NCI-H2107 treated with DMSO at 0.1 percent for 48 hours (cell line): ENCODE measurements around the gene METTL14.

Experiments
- DNase-seq: peaks from one replicate; lab custom pipeline; 2025; ENCODE audit not compliant: unreplicated experiment; lab: John Stamatoyannopoulos, UW

Gene METTL14

DNA sequence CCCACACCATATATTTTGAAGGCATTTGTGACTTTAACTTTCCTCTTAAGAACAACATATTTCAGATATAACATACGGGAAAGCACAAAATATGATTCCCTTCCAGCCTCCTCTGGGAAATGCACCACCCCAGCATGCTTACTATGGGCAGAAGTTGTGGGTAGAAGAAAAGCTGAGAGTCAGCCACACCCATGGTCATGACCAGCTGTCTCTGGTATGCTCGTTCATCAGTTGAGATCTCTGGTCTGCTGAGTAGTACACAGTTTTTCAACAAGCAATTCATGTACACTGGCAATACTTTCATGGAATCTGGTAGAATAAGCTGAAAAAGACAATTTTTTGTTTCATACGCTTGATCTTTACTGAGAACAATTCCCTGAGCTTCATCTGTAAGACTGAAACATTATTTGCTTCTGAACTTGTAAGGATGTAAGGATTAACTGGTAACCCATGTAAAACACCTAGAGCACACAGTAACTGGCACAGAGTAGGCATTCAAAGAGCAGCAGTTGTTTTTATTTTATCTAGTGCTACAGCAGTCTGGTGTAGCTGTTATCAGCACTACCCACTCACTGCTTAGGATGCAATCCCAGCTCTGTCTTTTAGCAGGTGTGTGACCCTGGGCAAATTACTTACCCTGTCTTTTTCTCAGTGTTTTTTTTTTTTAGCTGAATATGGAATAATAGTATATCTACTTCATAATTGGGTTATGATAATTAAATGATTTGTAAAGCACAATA lies 47.6 kb downstream of the METTL14 start:
- DNase-seq, result no peak

DNA sequence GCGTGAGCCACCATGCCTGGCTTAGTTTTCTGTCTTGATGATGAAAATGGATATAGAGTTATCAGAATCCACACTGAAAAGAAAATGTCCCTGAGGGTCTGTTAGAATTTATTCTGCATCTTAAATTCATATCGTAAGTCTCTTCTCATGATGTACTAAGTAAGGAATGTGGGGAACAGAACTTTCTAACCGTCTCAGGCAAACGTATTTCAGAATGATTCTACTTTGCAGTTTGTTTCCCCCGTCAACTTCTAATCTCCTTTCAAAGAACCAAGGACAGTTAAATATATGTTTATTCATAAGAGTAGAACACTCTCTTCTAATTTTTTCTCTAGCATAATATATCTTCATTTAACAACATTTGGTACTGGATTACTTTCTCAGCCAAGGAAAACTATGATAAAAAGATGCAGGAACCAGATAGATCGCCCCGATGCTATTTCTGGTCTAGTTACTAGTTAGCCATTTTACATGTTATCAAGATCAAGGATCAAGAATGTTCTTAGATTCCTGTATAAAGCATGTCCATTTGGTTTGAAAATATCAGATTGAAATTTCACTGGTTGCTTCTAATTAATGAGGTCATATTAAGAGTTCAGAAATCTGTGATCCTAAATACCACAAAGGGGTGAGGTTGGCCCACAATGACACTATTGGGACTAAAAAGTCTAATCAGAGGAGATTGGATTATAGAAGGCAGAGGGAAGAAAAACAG lies 49.5 kb downstream of the METTL14 start:
- DNase-seq, result no peak

DNA sequence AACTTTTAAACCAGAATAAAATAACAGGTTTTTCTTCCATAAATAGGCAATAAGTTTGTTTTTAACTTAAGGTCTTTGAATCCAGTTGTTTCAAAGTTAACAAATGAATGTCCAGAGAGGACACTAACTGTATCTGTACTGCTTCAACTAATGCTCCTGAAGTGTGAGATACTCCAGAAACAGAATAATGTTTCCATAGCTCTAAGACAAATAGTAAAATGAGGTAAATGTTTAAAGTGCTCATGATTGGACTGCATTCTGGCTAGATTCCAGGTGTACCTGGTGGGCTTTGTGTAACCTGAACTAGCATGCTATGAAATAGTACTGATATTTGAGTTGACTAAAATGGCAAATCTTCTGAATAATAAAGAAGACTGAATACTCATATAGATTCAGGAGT lies 51.7 kb downstream of the METTL14 start:
- DNase-seq, result no peak

DNA sequence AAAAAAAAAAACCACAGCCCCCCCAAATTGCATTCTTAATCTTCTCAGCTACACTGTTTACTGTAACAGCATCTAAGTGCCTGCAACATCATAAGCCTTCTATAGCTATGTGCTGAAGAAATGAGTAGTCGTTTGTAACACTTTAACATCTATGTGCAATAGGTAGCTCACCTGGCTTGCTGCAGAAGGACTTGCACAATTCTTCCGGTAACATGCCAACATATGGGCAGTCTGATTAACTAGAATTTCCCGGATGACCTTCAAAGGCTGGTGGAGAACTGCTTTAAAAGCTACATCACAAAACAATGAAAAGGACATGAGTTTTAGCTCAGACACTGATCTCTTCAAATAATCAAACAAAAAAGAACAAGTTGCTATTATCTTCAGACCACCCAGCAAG lies 52.9 kb downstream of the METTL14 start:
- no peak for DNase-seq

DNA sequence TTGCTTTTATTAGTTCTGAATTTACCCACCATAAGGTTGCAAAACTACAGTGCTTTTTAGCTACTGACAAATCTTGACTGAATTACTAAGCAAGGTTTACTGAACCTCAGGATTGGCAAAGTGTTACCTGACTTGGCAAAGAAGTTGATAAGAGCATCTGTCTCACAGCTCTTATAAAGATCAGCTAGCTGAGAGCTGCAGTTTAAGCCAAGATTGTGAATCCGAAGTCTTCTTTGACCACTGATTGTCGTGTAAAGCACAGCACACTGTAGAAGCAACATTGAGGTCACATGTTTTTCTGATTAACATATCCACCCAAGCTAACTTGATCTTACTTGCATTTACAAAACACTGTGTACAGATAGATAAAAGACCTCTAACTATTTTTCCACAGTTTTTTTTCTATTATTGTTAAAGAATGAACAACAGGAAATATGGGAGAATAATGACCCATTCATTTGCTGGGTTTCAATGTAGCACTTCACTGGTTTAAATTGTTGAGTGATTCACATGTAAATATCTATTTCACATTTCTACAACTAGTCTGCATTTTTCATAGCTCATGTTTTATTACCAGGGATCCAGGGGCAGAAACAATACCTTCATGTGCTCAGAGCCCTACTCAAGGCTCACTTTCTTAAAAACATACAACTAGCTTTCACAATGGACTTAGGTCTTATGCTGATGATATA lies 54.0 kb downstream of the METTL14 start:
- DNase-seq, result no peak

DNA sequence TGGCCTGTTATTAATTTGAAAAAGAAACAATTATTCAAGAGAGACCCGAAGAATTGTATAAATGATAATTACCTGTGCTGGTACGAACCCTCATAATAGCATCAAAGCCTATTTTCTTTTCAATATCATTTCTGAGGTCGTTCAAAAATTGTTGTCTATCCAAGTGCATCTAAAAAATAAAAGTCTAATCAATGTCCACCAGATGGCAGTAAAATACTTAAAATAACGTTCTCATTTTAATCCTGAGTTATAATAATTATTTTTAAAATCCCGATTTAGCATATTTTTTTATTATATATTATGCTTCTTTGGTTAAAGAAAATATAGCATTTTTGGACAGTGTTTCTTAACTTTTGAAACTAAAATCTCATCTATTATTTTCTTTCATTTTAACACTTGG lies 55.7 kb downstream of the METTL14 start:
- DNase-seq, result no peak

DNA sequence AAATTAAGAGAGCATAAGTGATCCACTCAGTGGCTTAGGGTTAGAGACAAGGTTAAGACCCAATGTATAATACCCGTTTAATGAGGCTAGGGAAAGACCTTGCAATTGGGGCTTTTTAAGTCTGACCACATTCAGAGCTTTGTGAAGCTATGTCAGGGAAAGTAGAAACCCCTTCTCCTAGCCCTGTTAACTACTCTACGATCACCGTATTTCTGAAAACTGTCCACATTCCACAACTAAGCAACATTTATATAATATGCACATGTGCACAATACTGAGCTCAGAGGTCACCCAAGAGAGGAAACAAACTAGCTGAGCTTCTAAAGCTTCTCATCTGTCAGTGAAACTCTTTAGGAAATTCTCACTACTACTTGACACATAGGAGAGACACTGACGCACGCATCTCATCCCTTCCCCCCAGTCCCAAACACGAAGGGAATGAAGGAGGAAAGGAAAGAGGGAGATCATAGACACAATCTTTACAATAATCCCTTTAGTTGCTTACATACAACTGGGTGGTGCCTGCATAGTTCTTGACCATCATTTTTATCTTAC lies 56.2 kb downstream of the METTL14 start:
- DNase-seq, result no peak

DNA sequence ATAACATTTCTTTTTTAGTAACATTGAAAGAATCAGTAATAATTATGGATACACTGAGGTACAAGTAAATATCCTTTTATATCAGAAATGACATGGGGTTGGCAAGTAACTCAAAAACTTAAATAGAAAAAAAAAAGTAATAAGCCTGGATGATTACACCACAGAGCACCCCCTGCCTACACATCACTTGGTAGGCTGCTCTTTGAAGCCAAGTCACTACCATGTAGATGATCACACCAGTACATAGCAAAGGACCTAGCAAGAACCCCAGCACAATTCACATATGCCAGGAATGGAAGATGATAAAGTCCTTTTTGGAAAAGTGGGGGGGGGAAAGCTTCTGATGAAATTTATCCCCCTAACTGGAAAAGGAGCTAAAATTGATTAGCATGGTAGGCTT lies 56.9 kb downstream of the METTL14 start:
- DNase-seq, result no peak

DNA sequence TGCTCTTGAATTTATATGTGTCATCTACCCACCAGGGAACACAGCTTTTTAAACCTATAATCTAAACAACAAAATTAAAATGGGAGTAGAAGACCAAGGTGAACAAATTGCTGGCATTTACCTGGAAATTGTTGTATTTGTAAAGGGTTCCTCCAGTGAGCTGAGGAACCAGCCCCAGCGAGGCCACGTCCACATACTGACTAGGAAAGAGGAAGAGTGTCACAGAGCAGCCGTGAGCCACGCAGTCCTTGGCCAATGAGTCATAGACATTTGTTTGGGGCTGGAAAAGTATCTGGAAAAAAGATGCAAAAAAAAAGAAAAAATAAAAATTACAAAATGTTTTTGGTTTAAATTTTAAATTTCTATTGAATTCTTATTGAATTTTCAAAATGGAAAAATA lies 58.7 kb downstream of the METTL14 start:
- no peak for DNase-seq

DNA sequence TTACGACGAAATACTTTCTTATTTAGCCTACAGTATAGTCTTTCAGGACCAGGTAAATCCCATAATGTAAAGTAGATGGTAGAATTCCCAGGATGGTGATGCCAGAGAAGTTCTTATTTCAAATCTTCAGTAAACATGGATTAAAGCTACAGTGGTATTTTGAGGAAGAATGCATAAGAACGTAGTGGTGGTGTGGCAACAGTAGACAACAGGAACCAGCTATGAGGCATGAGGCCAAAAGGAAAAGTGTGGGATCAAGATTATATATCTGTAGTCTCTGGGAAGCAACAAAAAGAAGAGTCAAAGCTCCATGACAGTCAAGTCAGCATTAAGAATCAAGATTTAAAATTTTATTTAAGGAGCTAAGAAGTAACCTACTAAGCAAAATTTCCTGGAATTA lies 60.2 kb downstream of the METTL14 start:
- DNase-seq, result no peak

DNA sequence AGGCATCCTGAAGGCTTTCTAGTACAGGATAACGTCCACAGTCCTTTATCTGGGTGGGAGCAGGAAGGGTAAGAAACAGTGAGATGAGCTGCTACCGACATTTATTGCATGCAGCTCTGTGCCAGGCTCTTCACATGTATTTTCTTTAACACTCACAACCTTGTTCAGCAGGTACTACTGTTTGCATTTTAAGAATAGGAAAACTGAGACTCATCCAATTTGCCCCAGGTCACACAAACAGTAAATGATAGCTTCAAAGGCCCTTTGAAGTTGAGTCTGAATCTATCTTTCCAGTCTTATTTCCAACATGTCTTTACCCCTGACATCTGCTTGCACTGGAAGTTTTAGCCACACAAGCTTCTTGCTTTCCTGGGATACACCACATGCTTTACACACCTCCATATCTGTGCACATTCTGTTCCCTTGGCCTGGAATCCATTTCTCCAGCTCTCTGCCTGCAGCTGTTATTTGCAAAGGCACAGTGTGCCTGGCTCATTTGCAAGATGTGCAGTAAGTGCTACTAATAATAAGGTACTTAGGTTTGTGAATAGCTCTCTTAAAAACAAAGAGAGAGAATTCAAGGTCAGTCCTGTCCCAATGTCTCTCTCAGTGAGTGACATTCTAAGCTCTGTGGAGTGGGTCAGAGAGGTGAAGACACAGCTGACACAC lies 61.2 kb downstream of the METTL14 start:
- DNase-seq, result no peak

DNA sequence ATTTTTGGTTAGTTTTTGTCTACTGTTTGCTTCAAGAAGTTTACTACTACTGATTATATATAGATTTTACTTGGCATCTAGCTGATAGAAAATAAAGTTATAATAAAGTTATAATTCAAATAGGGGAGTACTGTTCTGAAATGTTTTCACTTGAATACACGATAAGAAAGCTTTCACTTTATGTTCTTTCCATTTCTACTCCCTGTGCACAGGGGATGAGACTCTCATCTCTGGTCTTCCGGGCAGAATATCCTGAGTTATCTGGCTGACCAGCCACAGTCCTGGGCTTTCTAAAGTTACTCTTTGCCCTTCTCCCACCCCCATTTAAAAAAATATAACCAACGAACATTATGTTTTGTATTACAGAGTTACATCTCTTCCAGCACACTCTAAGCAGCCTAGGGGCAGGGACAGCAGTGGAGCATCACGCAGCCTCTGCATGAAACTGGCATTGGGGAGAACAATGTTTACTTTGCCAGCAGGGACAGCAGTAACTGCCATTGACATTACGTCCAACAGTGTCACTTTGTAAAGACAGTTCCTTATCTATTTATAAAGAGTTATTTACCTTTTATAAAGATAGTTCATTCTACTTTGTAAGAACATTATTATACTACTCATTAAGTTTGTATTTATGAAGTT lies 64.3 kb downstream of the METTL14 start:
- DNase-seq, result no peak

DNA sequence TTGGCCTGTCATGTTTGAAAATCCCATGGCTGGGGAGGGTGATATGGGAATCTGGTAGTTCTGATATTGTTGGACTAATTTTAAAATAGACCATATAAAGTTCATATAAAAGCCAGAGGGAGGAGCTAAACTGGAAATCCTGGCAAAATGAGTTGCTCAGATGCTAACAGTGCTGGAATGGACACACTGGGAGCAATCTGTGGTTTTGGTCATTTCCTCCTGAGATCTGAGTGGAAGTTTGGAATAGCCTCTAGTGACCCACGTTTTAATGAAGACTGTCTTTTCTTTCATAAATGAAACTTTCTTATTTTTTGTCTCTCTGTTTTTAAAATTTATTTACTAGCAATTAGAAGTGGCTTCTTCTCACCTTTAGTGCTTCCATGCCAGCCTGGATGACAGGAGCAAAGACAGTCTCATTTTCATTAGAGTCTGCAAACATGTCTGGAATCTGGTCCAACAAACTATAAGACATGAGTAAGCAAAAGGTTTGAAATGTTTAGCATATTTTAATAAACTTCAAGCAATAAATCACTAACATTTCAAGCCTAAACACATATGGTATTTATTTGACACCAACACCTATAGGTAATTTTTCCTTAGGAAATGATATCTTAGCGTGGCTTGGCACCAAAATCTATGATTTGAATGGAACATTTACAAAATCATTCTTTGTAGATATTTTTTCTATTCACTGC lies 66.6 kb downstream of the METTL14 start:
- no peak for DNase-seq

DNA sequence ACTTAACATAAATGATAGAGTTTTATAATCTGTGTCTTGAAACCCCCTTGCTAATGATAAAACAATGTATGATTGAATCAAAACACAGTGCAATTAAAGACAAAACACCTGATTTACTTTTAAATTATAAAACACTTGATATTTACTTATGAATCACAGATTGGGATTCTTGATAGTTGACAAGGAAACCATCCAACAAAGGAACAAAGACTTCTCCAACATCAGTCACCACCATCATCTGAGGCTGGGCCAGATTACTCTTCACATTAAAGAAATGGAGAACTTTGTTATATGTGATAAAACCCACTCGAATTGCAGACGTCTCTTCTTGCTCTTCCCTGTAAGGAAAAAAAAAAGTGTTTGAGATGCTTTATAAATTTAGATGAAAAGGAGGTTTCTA lies 67.4 kb downstream of the METTL14 start:
- no peak for DNase-seq

DNA sequence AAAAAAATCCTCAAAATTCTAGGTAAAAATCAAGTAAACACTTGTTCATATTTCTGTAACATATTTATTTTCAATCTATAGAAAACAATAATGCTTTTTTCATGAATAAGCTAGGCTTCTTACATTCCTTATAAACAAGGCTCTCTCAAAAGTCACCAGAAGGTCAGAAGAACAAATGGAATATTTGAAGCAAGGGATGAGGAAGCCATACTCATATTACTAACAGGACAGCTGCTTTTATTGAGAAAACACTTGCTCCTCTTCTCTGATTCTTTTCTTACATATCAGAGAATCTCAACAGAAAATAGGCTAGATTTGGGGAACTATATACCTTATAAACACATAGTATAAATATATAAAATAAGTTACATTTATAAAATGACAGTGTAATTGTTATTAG lies 67.9 kb downstream of the METTL14 start:
- DNase-seq, result no peak

DNA sequence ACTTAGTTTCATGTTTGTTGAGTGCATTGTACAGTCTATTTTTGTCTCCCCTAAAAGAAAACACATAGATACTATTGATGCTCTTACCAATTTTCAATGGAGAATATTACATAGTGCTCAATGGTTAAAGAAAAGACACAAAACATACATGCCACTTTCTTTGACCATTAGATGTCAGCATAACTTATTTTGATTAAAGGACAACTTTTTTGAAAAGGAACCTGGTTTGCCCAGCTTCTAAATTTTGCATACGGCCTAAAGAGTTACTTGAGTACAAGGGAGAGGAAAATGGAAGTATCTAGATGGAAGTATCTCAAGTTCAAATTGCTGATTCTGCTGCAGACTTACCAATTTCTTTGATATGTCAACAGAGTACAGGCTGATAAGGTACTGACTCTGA lies 68.5 kb downstream of the METTL14 start:
- DNase-seq, result no peak

DNA sequence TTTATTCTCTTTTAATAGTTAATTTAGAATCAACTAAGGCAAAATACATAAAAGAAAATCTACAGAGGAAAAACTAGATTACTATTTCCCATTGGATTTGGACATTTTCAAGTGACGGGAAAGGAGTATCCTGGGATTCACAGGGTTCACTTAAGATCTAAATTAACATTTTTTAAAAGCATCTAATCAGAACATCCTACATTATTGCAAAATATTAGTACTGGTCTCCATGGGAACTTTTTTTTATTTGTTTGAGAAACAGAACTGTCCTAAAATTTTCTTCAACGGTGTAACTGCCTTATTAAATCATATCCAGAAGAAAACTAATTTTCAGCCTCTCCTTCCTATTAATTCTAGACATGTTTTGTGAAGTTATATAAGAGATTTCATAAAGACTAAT lies 69.7 kb downstream of the METTL14 start:
- DNase-seq, result no peak

DNA sequence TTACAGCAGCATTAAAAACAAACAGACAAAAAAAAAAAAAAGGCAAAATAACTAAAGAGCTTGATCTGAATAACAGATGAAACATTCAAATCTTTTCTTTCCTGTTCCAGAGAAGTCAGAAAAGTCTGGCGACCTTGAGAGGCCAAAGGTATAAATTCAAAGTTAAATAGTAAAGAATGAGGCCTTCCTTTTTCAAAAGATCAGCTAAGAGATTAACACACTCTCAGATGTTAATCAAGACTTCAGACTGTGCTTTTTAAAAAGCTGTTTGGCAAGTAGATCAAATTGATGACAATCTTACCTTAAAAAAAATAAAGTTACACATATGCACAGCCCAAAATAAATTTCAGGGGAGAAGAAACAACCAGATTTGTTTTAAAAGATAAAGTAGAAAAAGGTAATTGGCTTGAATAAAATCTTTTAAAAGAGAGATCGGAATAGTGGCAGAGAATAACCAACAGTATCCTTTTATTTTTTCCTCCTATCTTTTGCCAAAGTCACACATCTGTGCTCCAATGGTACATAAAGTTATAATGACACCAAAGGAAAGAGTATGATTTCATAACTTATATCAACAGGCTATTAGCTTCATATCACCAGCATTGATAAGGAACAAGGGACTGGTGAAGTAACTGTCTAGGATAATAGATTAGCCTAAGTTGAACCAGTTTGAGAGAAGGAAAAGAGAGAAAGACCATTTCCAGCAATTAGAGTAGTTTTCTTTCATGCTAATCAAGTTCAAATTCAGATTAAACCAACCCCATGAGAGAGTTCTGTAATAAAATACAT lies 70.4 kb downstream of the METTL14 start:
- DNase-seq, result no peak

DNA sequence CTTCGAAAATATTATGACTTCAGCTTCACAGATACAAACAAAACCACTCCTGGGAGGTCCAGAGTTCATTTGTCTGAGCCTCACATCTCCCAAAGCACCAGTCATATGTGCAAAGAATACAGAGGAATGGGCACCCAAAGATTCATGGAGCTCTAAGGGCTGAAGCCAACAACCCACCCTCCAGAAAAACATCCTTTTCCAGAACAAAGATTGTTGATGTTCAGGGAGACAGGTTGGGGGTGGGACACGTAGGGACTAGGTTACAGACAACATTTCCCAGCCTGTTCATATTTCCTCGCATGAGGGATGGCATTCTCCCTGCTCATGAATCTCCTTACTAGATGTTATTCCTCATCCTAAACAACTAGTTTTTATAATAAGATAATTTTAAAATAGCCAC lies 71.2 kb downstream of the METTL14 start:
- DNase-seq, result no peak

DNA sequence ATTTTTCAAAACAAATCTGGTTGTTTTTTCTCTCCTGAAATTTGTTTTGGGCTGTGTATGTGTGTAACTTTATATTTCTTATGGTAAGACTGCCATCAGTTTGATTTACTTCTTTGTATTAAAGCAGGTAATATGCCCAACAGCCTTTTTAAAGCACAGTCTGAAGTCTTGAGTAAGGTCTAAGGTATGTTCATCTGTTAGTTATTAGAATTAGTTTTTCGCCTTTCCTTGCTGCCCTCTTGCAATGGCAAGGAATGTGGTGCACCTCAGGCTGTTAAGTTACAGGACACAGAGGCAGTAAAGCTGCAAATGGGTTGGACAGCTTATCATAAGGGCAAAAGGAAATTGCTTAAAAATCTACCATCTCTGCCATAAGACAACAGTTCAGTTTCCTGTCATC lies 71.8 kb downstream of the METTL14 start:
- no peak for DNase-seq
